ENCODE results near the gene TTLL5. TPM values are rescaled to one million over a fixed set of nuclear protein-coding genes. Genes with fewer than 3 reads are reported as not detected.

Gene TTLL5
- total and polyA plus RNA-seq, 3 experiments from 2014 or later = 12.5 to 35.1 (median 33.7) TPM

GRCh38 chr14:75876530-75876929 lies 215.5 kb downstream of the TTLL5 start:
- H3K36me3 ChIP-seq (ENCODE audit: insufficient read depth, low read length) = no peaks in the 10 kb centered on the region
- ChIA-PET POLR2A (no interaction called here), CTCF (no interaction called here)
- H3K27me3 ChIP-seq (ENCODE audit: insufficient read depth, low read length, poor library complexity, severe bottlenecking) = no peaks in the 10 kb centered on the region
- Mint-ChIP-seq H3K4me3 (no peak overlapping the region), H3K36me3 (peaks cover 4 to 17% (median 8%) of the 10 kb centered on the region in 3 donors), H3K27me3 (no peaks in the 10 kb centered on the region), H3K9me3 (no peaks in the 10 kb centered on the region), H3K4me1 (peaks cover 0 to 9% (median 0%) of the 10 kb centered on the region in 3 donors), H3K27ac (no peak overlapping the region)
- H3K4me1 ChIP-seq (ENCODE audit: insufficient read depth, low read length) = no peaks in the 10 kb centered on the region
- no peak overlapping the region for H3K4me3 ChIP-seq (ENCODE audit: low read length)
- no peak overlapping the region for H3K27ac ChIP-seq (ENCODE audit: low read depth, low read length)
- no peaks in the 10 kb centered on the region for H3K9me3 ChIP-seq (ENCODE audit: low read length)
- no peak for DNase-seq

DNA sequence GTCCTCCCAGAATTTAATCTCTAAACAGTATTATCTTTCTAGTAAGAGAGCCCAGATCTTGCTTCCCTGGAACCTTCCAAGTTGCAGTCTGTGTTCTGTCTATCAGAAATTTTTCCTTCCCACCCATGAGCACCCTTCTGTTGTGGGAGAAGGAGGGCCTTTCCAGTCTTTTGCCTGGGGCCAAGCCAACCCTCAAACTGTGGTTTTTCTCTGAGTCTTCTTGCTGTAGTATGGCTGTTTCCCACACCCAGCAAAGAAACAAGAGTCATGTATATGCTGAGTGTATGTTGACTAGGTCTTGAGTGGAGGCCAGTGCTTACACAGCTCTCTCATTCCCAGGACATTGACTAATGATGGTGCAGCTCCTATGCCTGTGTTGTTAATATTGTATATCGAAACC lies 216.2 kb downstream of the TTLL5 start:
- H3K9me3 ChIP-seq (ENCODE audit: low read length) = no peaks in the 10 kb centered on the region
- no peak for DNase-seq
- Mint-ChIP-seq H3K4me3 (no peak overlapping the region), H3K27ac (no peak overlapping the region), H3K4me1 (peaks cover 0 to 6% (median 0%) of the 10 kb centered on the region in 3 donors), H3K36me3 (peaks cover 4 to 16% (median 5%) of the 10 kb centered on the region in 3 donors), H3K27me3 (no peaks in the 10 kb centered on the region), H3K9me3 (no peaks in the 10 kb centered on the region)
- CTCF ChIA-PET = no interaction called here
- no peak overlapping the region for H3K4me3 ChIP-seq (ENCODE audit: low read length)
- no peaks in the 10 kb centered on the region for H3K4me1 ChIP-seq (ENCODE audit: insufficient read depth, low read length)
- POLR2A ChIA-PET = no interaction called here
- no peaks in the 10 kb centered on the region for H3K36me3 ChIP-seq (ENCODE audit: insufficient read depth, low read length)
- no peaks in the 10 kb centered on the region for H3K27me3 ChIP-seq (ENCODE audit: insufficient read depth, low read length, poor library complexity, severe bottlenecking)
- no peak overlapping the region for H3K27ac ChIP-seq (ENCODE audit: low read depth, low read length)

GRCh38 chr14:75877884-75878283 lies 216.8 kb downstream of the TTLL5 start:
- H3K27ac Mint-ChIP-seq = peak overlapping the region in 1 of 8 donors; percentile 26
- no peaks in the 10 kb centered on the region for H3K36me3 ChIP-seq (ENCODE audit: insufficient read depth, low read length)
- no peaks in the 10 kb centered on the region for H3K27me3 ChIP-seq (ENCODE audit: insufficient read depth, low read length, poor library complexity, severe bottlenecking)
- no peaks in the 10 kb centered on the region for H3K4me1 ChIP-seq (ENCODE audit: insufficient read depth, low read length)
- peaks cover 0 to 6% (median 0%) of the 10 kb centered on the region in 3 donors for H3K4me1 Mint-ChIP-seq
- no peak overlapping the region for H3K27ac ChIP-seq (ENCODE audit: low read depth, low read length)
- H3K9me3 Mint-ChIP-seq = no peaks in the 10 kb centered on the region
- no peak for DNase-seq
- no peaks in the 10 kb centered on the region for H3K27me3 Mint-ChIP-seq
- H3K4me3 ChIP-seq (ENCODE audit: low read length) = no peak overlapping the region
- POLR2A ChIA-PET = no interaction called here
- H3K9me3 ChIP-seq (ENCODE audit: low read length) = no peaks in the 10 kb centered on the region
- CTCF ChIA-PET = no interaction called here
- peaks cover 4 to 20% (median 5%) of the 10 kb centered on the region in 3 donors for H3K36me3 Mint-ChIP-seq
- H3K4me3 Mint-ChIP-seq = no peak overlapping the region

DNA sequence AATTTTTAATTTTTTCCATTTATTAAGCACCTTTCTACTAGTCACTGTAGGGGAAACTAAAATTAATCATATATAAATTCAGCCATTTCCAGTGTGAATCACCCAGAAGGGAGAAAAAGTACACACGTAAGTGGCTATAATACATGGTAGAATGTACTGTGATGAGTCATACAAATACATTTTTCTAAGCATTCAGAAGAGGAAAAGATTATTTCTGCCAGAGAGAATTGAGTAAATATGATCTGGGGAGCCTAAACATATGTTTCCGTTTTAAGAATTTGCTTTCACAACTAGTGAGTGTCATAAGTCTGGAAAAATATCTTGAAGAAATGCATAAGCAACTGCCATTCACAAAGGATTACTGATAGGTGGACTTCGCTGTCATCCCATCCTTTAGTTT lies 218.0 kb downstream of the TTLL5 start:
- DNase-seq = no peak
- peaks cover 0 to 6% (median 0%) of the 10 kb centered on the region in 3 donors for H3K4me1 Mint-ChIP-seq
- Histone ChIP-seq H3K4me3 (ENCODE audit: low read length) (no peak overlapping the region), H3K27ac (ENCODE audit: low read depth, low read length) (no peak overlapping the region), H3K9me3 (ENCODE audit: low read length) (no peaks in the 10 kb centered on the region), H3K4me1 (ENCODE audit: insufficient read depth, low read length) (no peaks in the 10 kb centered on the region), H3K36me3 (ENCODE audit: insufficient read depth, low read length) (no peaks in the 10 kb centered on the region), H3K27me3 (ENCODE audit: insufficient read depth, low read length, poor library complexity, severe bottlenecking) (no peaks in the 10 kb centered on the region)
- ChIA-PET POLR2A (no interaction called here), CTCF (no interaction called here)
- H3K27ac Mint-ChIP-seq = no peak overlapping the region
- H3K27me3 Mint-ChIP-seq = no peaks in the 10 kb centered on the region
- no peak overlapping the region for H3K4me3 Mint-ChIP-seq
- H3K9me3 Mint-ChIP-seq = no peaks in the 10 kb centered on the region
- H3K36me3 Mint-ChIP-seq = peaks cover 0 to 25% (median 9%) of the 10 kb centered on the region in 3 donors

DNA sequence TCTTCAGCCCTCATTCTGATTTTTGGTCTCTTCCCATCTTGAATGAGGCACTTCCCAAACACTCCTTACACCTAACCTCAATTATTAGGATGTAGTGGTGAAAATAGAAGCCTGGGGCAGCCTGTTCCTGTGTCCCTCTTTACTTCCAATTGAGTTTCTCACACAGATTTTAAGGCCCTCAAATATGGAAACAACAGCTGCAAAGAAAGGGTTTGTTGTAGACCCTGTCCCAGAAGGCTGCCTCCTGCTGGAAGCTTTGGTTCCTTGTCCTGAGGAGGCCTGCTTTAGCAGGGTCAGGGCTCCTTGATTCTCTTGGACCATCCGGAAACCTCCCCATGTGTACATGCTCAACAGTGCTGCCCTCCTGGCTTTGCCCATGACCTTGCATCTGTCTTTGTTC lies 219.5 kb downstream of the TTLL5 start:
- Mint-ChIP-seq H3K27ac (no peak overlapping the region), H3K4me1 (peaks cover 0 to 5% (median 0%) of the 10 kb centered on the region in 3 donors), H3K9me3 (no peaks in the 10 kb centered on the region), H3K4me3 (no peak overlapping the region), H3K36me3 (peaks cover 0 to 32% (median 13%) of the 10 kb centered on the region in 3 donors), H3K27me3 (no peaks in the 10 kb centered on the region)
- Histone ChIP-seq H3K36me3 (ENCODE audit: insufficient read depth, low read length) (no peaks in the 10 kb centered on the region), H3K27me3 (ENCODE audit: insufficient read depth, low read length, poor library complexity, severe bottlenecking) (no peaks in the 10 kb centered on the region), H3K9me3 (ENCODE audit: low read length) (no peaks in the 10 kb centered on the region), H3K4me1 (ENCODE audit: insufficient read depth, low read length) (no peaks in the 10 kb centered on the region), H3K27ac (ENCODE audit: low read depth, low read length) (no peak overlapping the region), H3K4me3 (ENCODE audit: low read length) (no peak overlapping the region)
- ChIA-PET POLR2A (interaction anchor here (0.7 kb wide), 1 partner anchor 260 kb away, joined by 3 read pairs; no protein-coding TSS in a partner anchor), CTCF (no interaction called here)
- no peak for DNase-seq

DNA sequence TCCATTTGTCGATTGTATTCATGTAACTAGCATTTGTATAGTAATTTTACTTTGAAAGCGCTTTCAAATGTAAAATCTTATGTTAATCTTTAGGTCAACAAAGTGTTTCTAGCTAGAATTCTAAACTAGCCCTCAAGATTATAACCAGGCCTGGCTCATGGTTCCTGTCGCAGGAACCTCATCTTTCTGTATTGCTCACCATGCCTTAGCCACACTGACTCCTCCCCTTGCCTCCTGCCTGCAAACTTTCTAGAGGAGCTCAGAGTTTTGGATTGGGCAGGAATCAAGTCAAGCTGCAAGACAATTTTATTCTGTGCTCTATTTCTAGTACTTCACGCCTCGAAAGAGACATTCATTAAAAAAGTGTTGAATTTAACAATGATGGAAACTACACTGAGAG lies 220.9 kb downstream of the TTLL5 start:
- no peaks in the 10 kb centered on the region for H3K27me3 ChIP-seq (ENCODE audit: insufficient read depth, low read length, poor library complexity, severe bottlenecking)
- H3K9me3 ChIP-seq (ENCODE audit: low read length) = no peaks in the 10 kb centered on the region
- H3K27ac ChIP-seq (ENCODE audit: low read depth, low read length) = no peak overlapping the region
- Mint-ChIP-seq H3K4me3 (no peak overlapping the region), H3K36me3 (peaks cover 1 to 36% (median 18%) of the 10 kb centered on the region in 3 donors), H3K27ac (peak overlapping the region in 1 of 8 donors; percentile 73), H3K4me1 (no peaks in the 10 kb centered on the region), H3K27me3 (no peaks in the 10 kb centered on the region), H3K9me3 (no peaks in the 10 kb centered on the region)
- ChIA-PET CTCF (no interaction called here), POLR2A (no interaction called here)
- DNase-seq = no peak
- no peaks in the 10 kb centered on the region for H3K36me3 ChIP-seq (ENCODE audit: insufficient read depth, low read length)
- no peak overlapping the region for H3K4me3 ChIP-seq (ENCODE audit: low read length)
- H3K4me1 ChIP-seq (ENCODE audit: insufficient read depth, low read length) = no peaks in the 10 kb centered on the region

DNA sequence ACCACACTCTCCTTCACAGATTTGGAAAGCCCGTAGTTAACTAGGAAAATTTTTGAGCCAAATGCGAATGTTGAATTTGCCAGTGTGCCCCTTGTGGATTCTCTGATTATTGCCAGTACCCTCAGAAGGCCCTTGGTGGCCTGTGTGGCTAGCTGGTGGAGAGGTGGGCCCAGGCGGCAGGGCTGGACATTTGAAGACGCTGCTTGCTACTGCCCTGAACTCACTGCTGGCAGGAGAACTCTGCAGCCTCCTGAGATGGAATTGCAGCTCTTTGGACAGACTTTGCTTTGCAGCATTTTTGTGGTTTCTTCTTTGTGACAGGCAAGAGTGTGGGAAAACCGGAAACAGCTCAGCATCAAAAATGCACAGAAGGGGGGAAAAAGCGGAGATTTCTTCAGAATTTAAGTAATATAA lies 223.2 kb downstream of the TTLL5 start:
- Histone ChIP-seq H3K4me1 (ENCODE audit: insufficient read depth, low read length) (no peaks in the 10 kb centered on the region), H3K36me3 (ENCODE audit: insufficient read depth, low read length) (no peaks in the 10 kb centered on the region), H3K4me3 (ENCODE audit: low read length) (no peak overlapping the region), H3K9me3 (ENCODE audit: low read length) (no peaks in the 10 kb centered on the region), H3K27ac (ENCODE audit: low read depth, low read length) (no peak overlapping the region), H3K27me3 (ENCODE audit: insufficient read depth, low read length, poor library complexity, severe bottlenecking) (no peaks in the 10 kb centered on the region)
- ChIA-PET CTCF (interaction anchor here (1.0 kb wide), 1 partner anchor 8 kb away, joined by 3 read pairs; no protein-coding TSS in a partner anchor), POLR2A (no interaction called here)
- Mint-ChIP-seq H3K36me3 (peaks cover 12 to 39% (median 21%) of the 10 kb centered on the region in 3 donors), H3K27ac (peak overlapping the region in 1 of 8 donors; percentile 82), H3K27me3 (no peaks in the 10 kb centered on the region), H3K4me3 (no peak overlapping the region), H3K9me3 (no peaks in the 10 kb centered on the region), H3K4me1 (no peaks in the 10 kb centered on the region)
- no peak for DNase-seq

DNA sequence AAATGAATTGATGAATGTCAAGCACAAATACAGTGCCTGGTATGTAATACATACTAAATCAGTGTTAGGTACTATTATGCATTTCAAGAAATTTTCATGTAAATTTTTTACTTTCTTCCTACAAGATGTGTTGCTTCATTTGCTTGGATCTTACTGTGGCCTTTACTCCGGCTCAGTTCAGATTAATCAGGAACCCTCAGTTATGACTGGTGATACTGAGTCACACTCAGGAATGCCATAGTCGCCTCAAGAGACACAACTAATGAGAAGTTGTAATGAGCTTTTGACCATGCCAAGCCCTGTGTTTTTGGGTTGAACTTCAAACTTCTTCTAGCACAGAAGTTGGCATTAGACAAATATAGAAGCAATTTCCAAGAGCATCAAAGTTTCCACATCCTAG lies 224.8 kb downstream of the TTLL5 start:
- Histone ChIP-seq H3K4me1 (ENCODE audit: insufficient read depth, low read length) (no peaks in the 10 kb centered on the region), H3K4me3 (ENCODE audit: low read length) (no peak overlapping the region), H3K36me3 (ENCODE audit: insufficient read depth, low read length) (no peaks in the 10 kb centered on the region), H3K27me3 (ENCODE audit: insufficient read depth, low read length, poor library complexity, severe bottlenecking) (no peaks in the 10 kb centered on the region), H3K9me3 (ENCODE audit: low read length) (no peaks in the 10 kb centered on the region), H3K27ac (ENCODE audit: low read depth, low read length) (no peak overlapping the region)
- Mint-ChIP-seq H3K9me3 (no peaks in the 10 kb centered on the region), H3K27me3 (no peaks in the 10 kb centered on the region), H3K4me1 (no peaks in the 10 kb centered on the region), H3K27ac (peak overlapping the region in 1 of 8 donors; percentile 43), H3K36me3 (peaks cover 12 to 39% (median 21%) of the 10 kb centered on the region in 3 donors), H3K4me3 (no peak overlapping the region)
- ChIA-PET POLR2A (no interaction called here), CTCF (no interaction called here)
- DNase-seq = no peak
